ENCODE measurements around the gene ACTN4.

ACTN4 gene

GRCh38 chr19:38726284-38726673 lies 78.8 kb downstream of the ACTN4 start:
- DNase-seq: no peak

GRCh38 chr19:38726761-38727301 lies 79.4 kb downstream of the ACTN4 start:
- DNase-seq: no peak

DNA sequence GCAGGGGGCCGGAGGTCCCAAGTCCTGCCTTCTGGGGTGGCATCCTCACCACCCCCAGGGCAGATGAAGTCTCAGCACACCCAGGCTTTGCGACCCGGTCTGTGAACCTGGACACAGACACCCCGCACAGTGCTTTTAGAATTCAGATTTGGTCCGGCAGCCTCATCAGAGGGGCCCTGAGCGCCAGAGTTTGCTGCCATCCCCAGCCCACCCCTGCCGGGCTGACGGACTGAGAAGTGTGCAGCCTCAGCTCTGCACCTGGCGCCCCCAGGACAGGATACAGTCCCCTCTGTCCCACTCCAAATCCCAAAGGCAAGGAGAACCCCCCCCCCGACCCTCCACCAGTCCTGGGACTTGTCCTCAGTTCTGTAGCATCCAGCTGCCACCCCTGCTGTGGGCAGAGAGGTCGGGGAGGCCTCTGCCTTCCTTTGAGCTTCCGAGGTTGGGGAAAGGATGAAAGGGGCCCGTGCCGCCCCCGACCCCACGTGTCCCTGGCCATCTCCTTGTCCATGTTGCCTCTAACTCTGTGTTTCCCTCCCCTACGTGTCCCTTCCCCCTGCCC lies 79.9 kb downstream of the ACTN4 start:
- no peak for DNase-seq

DNA sequence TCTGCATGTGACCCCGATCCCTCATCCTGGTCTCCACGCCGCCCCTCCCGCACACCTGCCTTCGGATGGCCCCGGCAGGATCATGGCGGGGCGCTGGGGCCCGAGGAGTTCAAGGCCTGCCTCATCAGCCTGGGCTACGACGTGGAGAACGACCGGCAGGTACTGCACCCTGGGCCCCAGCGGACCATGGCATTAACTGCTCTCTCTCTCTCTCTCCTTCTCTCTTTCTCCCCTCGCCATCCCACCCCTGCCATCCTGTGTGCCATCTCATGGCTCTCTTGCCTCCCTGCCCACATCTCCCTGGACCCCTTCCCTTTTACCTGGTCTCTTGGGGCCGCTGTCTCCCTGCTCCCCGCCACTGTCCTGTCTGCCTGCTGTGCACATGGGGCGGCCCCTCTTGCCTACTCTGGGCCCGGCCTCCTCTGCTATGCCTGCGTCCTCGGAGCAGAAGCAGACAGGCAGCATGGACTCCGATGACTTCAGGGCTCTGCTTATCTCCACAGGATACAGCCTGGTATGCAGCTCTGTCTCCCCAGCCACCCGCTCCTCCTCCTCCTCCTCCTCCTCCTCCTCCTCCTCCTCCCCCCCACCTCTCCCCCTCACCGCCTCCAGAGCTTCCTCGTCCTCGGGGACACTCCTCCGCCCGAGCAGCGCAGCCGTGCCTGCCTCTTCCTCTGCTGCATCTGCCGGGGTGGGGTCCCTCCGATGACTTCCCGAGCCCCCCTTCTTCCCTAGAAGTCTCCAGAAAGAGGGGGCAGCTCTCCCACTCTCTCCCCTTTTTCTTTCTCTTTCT lies 80.6 kb downstream of the ACTN4 start:
- DNase-seq: no peak

GRCh38 chr19:38728752-38729541 lies 81.5 kb downstream of the ACTN4 start:
- DNase-seq: peak in 1 of 4 experiments; percentile 1

GRCh38 chr19:38729653-38730469 lies 82.4 kb downstream of the ACTN4 start:
- DNase-seq: peak; percentile 68 to 87 (median 76)

- no peak for DNase-seq
Observed at GRCh38 chr19:38730470-38730730, 83.0 kb downstream of the ACTN4 start.

GRCh38 chr19:38730731-38731589 lies 83.5 kb downstream of the ACTN4 start:
- DNase-seq: peak in 1 of 4 experiments; percentile 2

- DNase-seq: peak in 1 of 4 experiments; percentile 1
Observed at GRCh38 chr19:38731654-38732301, 84.3 kb downstream of the ACTN4 start.

GRCh38 chr19:38733241-38733492 lies 85.7 kb downstream of the ACTN4 start:
- no peak for DNase-seq

GRCh38 chr19:38733493-38734175 lies 86.2 kb downstream of the ACTN4 start:
- no peak for DNase-seq

DNA sequence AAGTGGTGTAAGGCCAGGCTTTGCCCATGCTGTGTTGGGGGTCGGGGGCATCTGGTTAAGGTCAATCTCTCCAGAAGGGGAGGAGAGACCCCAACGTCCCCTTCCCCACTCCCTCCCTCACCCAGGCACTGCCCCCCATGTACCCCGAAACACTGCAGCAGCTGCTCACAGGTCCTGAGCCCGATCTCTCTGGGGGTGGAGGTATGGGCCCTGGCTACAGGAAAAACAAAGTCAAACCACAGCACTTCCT lies 86.7 kb downstream of the ACTN4 start:
- DNase-seq: no peak

DNA sequence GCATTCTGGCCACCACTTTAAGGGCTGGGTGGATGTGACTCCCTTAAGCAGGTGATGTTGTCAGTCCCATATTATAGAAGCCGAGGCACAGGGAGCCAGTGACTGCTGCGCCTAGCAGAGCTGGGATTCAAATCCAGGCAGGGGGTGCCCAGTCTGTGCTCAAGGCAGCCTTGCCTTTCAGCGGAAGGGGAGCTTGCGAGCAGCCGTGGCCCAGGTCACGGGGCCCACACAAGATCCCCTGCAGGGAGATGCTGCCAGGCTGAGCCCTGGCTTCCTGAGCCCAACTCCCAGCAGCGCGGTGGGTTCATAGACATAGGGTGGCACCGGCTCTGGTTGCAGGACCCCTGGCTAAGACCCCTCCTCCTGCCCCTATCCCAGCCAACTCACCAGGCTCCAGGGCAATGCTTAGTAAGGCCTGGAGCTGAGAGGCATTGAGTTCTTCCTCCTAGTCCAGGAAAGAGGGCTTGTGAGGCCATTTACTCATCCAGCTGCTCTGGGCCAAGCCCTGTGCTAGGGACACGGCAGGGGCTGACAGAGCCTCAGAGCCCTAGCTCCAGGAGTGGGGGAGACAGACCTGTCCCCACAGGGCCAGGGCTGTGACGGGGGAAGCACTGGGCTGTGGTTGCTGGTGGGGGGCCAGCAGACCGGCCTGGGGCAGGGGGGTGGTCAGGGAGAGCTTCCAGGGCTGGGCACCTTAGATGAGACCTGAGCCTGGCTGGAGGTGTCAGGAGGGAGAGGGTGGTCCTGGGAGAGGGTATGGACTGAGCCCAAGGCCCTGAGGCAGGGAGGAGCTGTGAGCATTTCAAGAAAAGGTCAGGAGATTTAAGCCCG lies 87.2 kb downstream of the ACTN4 start:
- DNase-seq: peak; percentile 10 to 41 (median 24)

DNA sequence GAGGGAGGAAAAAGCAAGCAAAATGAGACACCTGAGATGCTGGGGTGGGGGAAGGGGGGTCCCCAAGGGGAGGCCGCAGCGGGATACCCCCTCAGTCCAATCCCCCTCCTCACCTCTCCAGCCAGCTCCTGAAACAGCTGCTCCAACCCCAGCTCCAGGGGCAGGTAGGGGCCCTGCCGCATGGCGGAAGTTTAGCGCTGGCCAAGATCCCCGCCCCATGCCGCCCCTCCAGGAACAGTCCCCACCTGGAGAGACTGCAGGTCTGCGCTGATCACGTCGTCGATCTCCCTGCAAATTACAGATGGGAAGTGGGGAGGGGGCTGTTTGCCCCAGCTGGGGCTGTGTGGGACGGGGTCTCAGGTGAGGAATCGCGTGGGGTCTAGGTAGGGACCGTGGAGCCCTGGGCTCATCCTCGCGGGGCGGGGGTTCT lies 87.8 kb downstream of the ACTN4 start:
- no peak for DNase-seq

DNA sequence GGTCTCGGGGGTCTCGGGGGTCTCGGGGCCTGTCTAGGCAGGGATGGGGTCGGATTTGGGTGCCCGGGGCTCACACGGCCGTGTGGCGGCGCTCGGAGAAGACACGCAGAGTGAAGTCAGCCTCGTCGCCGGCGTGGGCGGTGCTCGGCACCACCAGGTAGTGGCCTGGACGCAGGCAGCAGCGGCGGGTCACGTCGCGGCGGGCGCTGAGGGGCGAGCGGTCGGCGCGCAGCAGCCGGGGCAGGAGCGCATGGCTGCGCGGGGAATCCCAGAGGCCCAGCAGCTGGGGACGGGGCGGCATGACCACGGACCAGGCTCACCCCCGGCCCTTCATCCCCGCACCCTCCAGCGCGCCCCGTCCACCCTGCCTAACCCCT lies 88.6 kb downstream of the ACTN4 start:
- DNase-seq: peak; percentile 15 to 70 (median 47)

- peak in 2 of 4 experiments; percentile 27 to 37 for DNase-seq
Observed at GRCh38 chr19:38736413-38737280, 89.2 kb downstream of the ACTN4 start.

- DNase-seq: no peak
Observed at GRCh38 chr19:38737281-38737865, 89.9 kb downstream of the ACTN4 start.

DNA sequence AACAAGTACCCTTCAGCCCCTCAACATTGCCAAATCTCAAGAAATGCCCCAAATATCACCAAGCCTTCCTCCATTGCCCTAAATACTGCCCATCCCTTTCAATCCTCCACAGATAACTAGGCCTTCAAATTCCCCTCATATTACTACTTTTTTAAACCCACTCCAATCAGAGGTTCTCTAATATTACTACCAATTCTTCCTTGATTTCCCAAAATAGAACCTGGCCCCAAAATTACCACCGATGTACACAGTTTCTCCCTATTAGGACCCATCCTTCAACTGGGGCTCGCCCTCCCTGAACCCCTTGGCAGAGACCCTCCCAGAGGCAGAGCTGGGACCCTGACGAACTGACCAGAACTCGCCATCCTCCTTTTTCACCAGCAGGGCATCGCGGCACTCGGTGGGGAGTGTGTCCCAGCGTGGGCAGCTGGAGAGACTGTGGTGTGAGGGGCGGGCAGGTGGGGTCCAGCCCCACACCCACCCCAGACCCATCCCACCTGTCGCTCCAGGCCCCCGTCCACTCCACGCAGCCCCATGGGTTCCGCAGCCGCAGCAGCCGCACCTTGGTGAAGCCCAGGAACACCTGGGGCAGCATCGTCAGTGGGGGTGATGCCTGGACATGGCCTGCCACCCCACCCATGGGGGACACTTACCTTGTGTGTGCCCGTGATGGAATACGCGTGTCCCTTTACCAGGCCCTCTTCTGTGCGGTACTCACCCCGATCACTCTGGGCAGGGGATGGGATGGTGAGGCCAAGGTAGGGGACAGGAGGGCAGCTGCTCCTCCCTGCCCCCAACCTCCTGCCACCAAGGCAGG lies 90.7 kb downstream of the ACTN4 start:
- DNase-seq: no peak
